ENCODE measurements around the gene STAB1. TPM values are rescaled to one million over a fixed set of nuclear protein-coding genes. Genes with fewer than 3 reads are reported as not detected.

The STAB1 gene
- total and polyA plus RNA-seq, 2 of the 8 experiments (the other 6 are each of a cell fraction or from before 2014, with no cell fraction given) = 1.0 to 1.9 TPM

DNA sequence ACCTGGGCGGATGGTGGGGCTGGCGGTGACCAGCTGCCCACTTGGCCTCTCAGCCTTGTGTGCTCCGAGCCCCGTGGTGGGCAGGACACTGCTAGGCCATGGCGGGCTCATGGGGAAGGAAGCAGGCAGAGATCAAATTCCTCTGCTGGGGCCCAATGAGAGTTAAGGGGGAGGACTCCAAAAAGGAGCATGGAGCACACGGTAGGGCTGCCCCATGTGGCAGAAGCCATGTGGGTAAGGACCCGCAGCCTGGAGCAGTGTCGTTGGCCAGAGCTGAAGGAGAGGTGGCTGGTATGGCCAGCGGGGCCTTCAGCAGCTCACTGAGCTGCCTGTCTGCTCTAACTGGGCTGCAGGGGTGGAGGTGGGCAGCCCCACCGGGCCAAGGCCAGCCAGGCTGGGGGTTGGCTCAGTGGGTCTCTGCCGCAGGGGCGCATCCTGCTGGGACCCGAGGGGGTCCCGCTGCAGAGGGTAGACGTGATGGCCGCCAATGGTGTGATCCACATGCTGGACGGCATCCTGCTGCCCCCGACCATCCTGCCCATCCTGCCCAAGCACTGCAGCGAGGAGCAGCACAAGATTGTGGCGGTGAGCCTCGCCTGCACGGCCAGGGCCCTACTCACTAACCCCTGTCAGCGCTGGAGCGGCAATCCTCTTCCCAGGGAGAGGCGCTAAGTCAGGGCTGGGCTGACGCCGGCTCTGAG lies 11.3 kb downstream of the STAB1 start:
- no peak overlapping the region for H2BK5ac ChIP-seq (ENCODE audit: low read depth, low read length)
- H3K27ac ChIP-seq (ENCODE audit: low read depth, low read length) = no peak overlapping the region
- 91% methylated on average over 27 of the region's 27 CpGs; no CpG with 5 or more reads in 1 of the 2 experiments for WGBS, 2 experiments (ENCODE audit: extremely low coverage in 1 of 2, insufficient coverage in 1 of 2, insufficient read length in 1 of 2, insufficient replicate concordance in 2 of 2, low coverage in 1 of 2, low lambda C conversion rate in 2 of 2, missing lambda C conversion rate in 1 of 2)
- no peak overlapping the region for H3K4ac ChIP-seq (replicated peaks; ENCODE audit: insufficient read length, low read depth, low read length)
- POLR2A ChIA-PET (ENCODE audit: partially characterized antibody) = interaction anchor here (0.9 to 1.5 kb wide), 3 partner anchors 9 to 16 kb away, joined by 3 to 5 read pairs (median 3); no protein-coding TSS in a partner anchor
- peaks cover 0 to 9% (median 5%) of the 10 kb centered on the region in 4 experiments; a peak in 4 of 7 replicates for H3K4me1 ChIP-seq (replicated peaks in 1 of 4; ENCODE audit: control insufficient read depth in 3 of 4, insufficient read depth in 4 of 4, low read length in 3 of 4)
- no peak overlapping the region; the same call in 1 of the 2 replicates for H3K18ac ChIP-seq (ENCODE audit: extremely low read depth, low read length)
- H3K23me2 ChIP-seq (ENCODE audit: low read depth, low read length) = no peaks in the 10 kb centered on the region
- no peak overlapping the region; the same call in 1 of the 2 replicates for H2AFZ ChIP-seq (ENCODE audit: low read length)
- no peak overlapping the region for H4K5ac ChIP-seq (ENCODE audit: insufficient read length, low read depth, low read length)
- no peak overlapping the region for H2BK120ac ChIP-seq (replicated peaks; ENCODE audit: low read depth, low read length)
- no peak overlapping the region for H3K23ac ChIP-seq (ENCODE audit: insufficient read length)
- H3K14ac ChIP-seq (ENCODE audit: insufficient read length) = no peak overlapping the region
- no peaks in the 10 kb centered on the region for H3K27me3 ChIP-seq (replicated peaks in 1 of 4; ENCODE audit: control insufficient read depth in 3 of 4, extremely low read depth in 1 of 4, insufficient read depth in 3 of 4, low read length in 3 of 4)
- CTCF ChIA-PET (ENCODE audit: partially characterized antibody) = interaction anchor here (1.1 to 2.2 kb wide), 2 partner anchors 36 to 121 kb away, joined by 3 to 6 read pairs; no protein-coding TSS in a partner anchor
- no peak overlapping the region for H3K4me3 ChIP-seq (ENCODE audit: extremely low read depth in 1 of 4, insufficient read depth in 2 of 4, low read depth in 3 of 4, low read length in 4 of 4)
- H3K9me3 ChIP-seq (ENCODE audit: insufficient read depth in 2 of 2, low read depth in 1 of 2, low read length in 1 of 2) = no peaks in the 10 kb centered on the region
- peak overlapping the region; percentile 75; the same call in 1 of the 2 replicates for H2BK12ac ChIP-seq (ENCODE audit: low read depth, low read length)
- no peaks in the 10 kb centered on the region for H4K20me1 ChIP-seq (replicated peaks in 1 of 2; ENCODE audit: control insufficient read depth in 1 of 2, insufficient read depth in 2 of 2, low read length in 2 of 2)
- no peaks in the 10 kb centered on the region for H3K36me3 ChIP-seq (ENCODE audit: control insufficient read depth in 2 of 4, insufficient read depth in 4 of 4, low read length in 3 of 4)
- H2BK15ac ChIP-seq (ENCODE audit: low read length) = no peak overlapping the region; the same call in 1 of the 2 replicates
- peak overlapping the region; percentile 40 for H4K91ac ChIP-seq (replicated peaks; ENCODE audit: insufficient read length, low read length)
- no peak overlapping the region for H3K9ac ChIP-seq (replicated peaks in 1 of 4; ENCODE audit: extremely low read depth in 1 of 4, low read depth in 3 of 4, low read length in 3 of 4)
- H2BK20ac ChIP-seq (ENCODE audit: low read length) = no peak overlapping the region
- peak overlapping the region; percentile 86; the same call in 1 of the 2 replicates for H4K8ac ChIP-seq (ENCODE audit: extremely low read depth, insufficient read depth, low read length)
- no peak overlapping the region for H3K56ac ChIP-seq (replicated peaks; ENCODE audit: insufficient read length, low read depth, low read length)
- H3K4me2 ChIP-seq (ENCODE audit: insufficient read depth in 1 of 2, low read depth in 2 of 2, low read length in 2 of 2) = no peak overlapping the region
- H2AK5ac ChIP-seq (ENCODE audit: low read depth, low read length) = no peak overlapping the region
- H3K79me2 ChIP-seq (ENCODE audit: control insufficient read depth in 1 of 2, insufficient read depth in 2 of 2, low read length in 2 of 2) = no peaks in the 10 kb centered on the region
- no peaks in the 10 kb centered on the region for H3K79me1 ChIP-seq (ENCODE audit: low read depth, low read length)
- FAIRE-seq (no peak), DNase-seq (ENCODE audit: low read depth in 1 of 2, low spot score in 2 of 2) (no peak)
- TF ChIP-seq ZNF274 (IDR thresholded peaks at IDR 0.05; ENCODE audit: borderline replicate concordance, extremely low read depth, low read length) (no peak), MAFK (IDR thresholded peaks at IDR 0.05; ENCODE audit: low read depth, low read length) (no peak), EZH2 (IDR thresholded peaks at IDR 0.05; ENCODE audit: low read depth, low read length, severe bottlenecking) (no peak), PHF8 (conservative IDR thresholded peaks at IDR 0.05; ENCODE audit: low read depth, low read length) (no peak), EP300 (IDR thresholded peaks at IDR 0.05; ENCODE audit: borderline replicate concordance in 1 of 2, low read depth in 2 of 2, low read length in 2 of 2) (no peak), SP1 (IDR thresholded peaks at IDR 0.05; ENCODE audit: low read depth, low read length) (no peak), RAD21 (IDR thresholded peaks at IDR 0.05 in 1 of 2, conservative IDR thresholded peaks at IDR 0.05 in 1 of 2; ENCODE audit: low read depth in 2 of 2, low read length in 2 of 2) (no peak), TEAD4 (IDR thresholded peaks at IDR 0.05; ENCODE audit: low read depth, low read length) (no peak)
- TF ChIP-seq, protein P1, sequence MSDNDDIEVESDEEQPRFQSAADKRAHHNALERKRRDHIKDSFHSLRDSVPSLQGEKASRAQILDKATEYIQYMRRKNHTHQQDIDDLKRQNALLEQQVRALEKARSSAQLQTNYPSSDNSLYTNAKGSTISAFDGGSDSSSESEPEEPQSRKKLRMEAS (IDR thresholded peaks at IDR 0.05) = peak; percentile 79
- TF ChIP-seq, protein P2, sequence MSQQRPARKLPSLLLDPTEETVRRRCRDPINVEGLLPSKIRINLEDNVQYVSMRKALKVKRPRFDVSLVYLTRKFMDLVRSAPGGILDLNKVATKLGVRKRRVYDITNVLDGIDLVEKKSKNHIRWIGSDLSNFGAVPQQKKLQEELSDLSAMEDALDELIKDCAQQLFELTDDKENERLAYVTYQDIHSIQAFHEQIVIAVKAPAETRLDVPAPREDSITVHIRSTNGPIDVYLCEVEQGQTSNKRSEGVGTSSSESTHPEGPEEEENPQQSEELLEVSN (IDR thresholded peaks at IDR 0.05) = peak; percentile 28; the same call in 1 of the 2 replicates
